Activated CD8-positive, alpha-beta T cell treated with anti-CD3 and anti-CD28 coated beads, Interleukin-2, amount 10 ng/mL, durations not matched to agents 7 days and 5 days (primary cell): Measurements from ENCODE around the gene MOAP1. TPM values are rescaled to one million over a fixed set of nuclear protein-coding genes. Genes with fewer than 3 reads are reported as not detected.
"Not testable (repeated sequence)": the region's sequence is repeated elsewhere in the genome, so short reads cannot be mapped to it uniquely, and the experiment has no call there.

Experiments used
- ATAC-seq: fragments of 150-1000 bp; cut with Tn5 transposase; one replicate; pipeline ENCODE4 v1.10.0; 2021; ENCODE audit warnings: moderate library complexity
- CTCF ChIA-PET: fragments of 350-600 bp; sonication (Branson Sonifier 250); formaldehyde crosslinking; loops from one replicate; lab custom pipeline; 2021; ENCODE audit warnings: antibody characterized with exemption; lab: Charles Lee
- POLR2A ChIA-PET: fragments of 350-600 bp; sonication (Branson Sonifier 250); formaldehyde crosslinking; loops from one replicate; lab custom pipeline; 2021; ENCODE audit warnings: antibody characterized with exemption; lab: Charles Lee
- DNase-seq: peaks from one replicate; pipeline ENCODE4 v3.0.0-alpha.2; 2020
- H3K27ac Mint-ChIP-seq: one replicate; pipeline ENCODE4 v1.8.0; 2021; ENCODE audit warnings: mild to moderate bottlenecking, mixed read lengths
- H3K27me3 Mint-ChIP-seq: one replicate; pipeline ENCODE4 v1.8.0; 2021; ENCODE audit warnings: low read depth, mixed read lengths
- H3K36me3 Mint-ChIP-seq: one replicate; pipeline ENCODE4 v1.8.0; 2021; ENCODE audit warnings: low read depth, mixed read lengths
- H3K4me1 Mint-ChIP-seq: one replicate; pipeline ENCODE4 v1.8.0; 2021; ENCODE audit warnings: low read depth, mixed read lengths
- H3K4me3 Mint-ChIP-seq: one replicate; pipeline ENCODE4 v1.8.0; 2021; ENCODE audit warnings: mild to moderate bottlenecking, mixed read lengths
- H3K9me3 Mint-ChIP-seq: one replicate; pipeline ENCODE4 v1.8.0; 2022; ENCODE audit warnings: mixed read lengths; ENCODE audit not compliant: insufficient read depth
- total RNA-seq, 2 experiments: library from RNA; stranded (reverse); gene quantifications; one replicate each; pipeline ENCODE4 v1.2.3, GENCODE V29; 2021

MOAP1 gene
- total RNA-seq, 2 experiments from 2014 or later, result 21.0 to 21.5 TPM

DNA sequence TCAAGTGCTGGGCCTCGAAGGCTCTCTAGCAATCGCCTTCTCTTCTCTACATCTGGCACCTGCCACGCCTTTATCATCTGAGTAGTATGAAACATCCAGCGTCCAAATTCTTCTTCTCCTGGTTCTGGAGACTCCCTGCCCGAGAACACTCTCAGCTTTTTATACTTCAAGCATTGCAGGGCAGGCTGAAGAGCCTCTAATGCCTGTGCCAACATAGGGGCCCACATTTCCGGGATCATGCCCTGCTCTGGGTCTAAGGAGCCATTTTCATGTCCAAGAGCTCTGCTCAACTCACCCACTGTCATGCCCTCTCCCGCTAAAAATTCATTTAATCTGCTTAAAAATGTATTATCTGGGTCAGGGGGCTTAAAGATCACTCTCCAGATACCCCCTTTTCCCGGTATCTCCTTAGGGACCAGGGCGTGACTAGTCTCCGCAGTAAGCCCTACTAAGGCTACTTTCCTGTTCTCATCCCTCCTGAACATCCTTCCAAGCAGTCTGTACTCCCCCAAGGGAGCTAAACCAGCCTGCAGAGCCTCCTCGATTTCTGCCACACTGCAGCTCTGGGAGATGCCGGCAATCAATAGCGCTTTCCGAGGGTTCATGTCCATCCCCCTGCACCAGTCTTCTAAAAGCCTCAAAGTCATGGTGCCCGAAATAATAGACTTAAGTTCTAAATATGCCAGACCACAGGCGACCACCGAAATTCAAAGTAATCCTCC is 940 bp downstream of the MOAP1 start:
- peak overlapping the region; percentile 91 for H3K27ac Mint-ChIP-seq

GRCh38 chr14:93175492-93175891 is 9.2 kb downstream of the MOAP1 start:
- no peak for ATAC-seq
- no peak overlapping the region for H3K4me3 Mint-ChIP-seq
- no peaks in the 10 kb centered on the region for H3K36me3 Mint-ChIP-seq
- no peak overlapping the region for H3K27ac Mint-ChIP-seq
- ChIA-PET CTCF (interaction anchor here (1.1 to 3.7 kb wide), 5 partner anchors 9 to 326 kb away, joined by 4 to 16 read pairs (median 7); partner anchors contain the start of genes LYSET and MOAP1), POLR2A (no interaction called here)
- peaks cover 2% of the 10 kb centered on the region for H3K27me3 Mint-ChIP-seq
- H3K4me1 Mint-ChIP-seq, result peaks cover 8% of the 10 kb centered on the region
- DNase-seq, result no peak
- no peaks in the 10 kb centered on the region for H3K9me3 Mint-ChIP-seq

More for the DNA sequence above, 940 bp downstream of the MOAP1 start:
- Mint-ChIP-seq H3K4me1 (peaks cover 34% of the 10 kb centered on the region), H3K4me3 (peak overlapping the region; percentile 92), H3K9me3 (no peaks in the 10 kb centered on the region), H3K36me3 (peaks cover 35% of the 10 kb centered on the region), H3K27me3 (no peaks in the 10 kb centered on the region)
- DNase-seq (no peak), ATAC-seq (no peak)
- CTCF ChIA-PET, result interaction anchor here (0.8 to 3.1 kb wide), 7 partner anchors 9 to 232 kb away, joined by 3 to 40 read pairs (median 4); partner anchors contain the start of genes GON7 and UBR7
- POLR2A ChIA-PET, result interaction anchor here (0.5 to 4.3 kb wide), 6 partner anchors 10 to 80 kb away, joined by 3 to 87 read pairs (median 8); partner anchors contain the start of genes GON7 and UBR7

DNA sequence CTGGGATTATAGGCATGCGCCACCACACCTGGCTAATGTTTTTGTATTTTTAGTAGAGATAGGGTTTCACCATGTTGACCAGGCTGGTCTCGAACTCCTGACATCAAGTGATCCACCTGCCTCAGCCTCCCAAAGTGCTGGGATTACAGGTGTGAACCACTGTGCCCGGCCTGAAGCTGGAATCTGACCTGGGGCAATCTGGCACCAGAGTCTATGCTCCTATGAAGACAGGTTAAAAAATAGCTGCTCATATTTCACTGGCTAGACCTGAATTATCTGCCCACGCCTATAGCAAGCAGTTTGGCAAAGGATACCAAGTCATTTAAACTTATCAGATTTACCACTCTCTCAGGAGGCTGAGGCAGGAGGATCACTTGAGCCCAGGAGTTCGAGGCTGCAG is 10.0 kb downstream of the MOAP1 start:
- H3K27ac Mint-ChIP-seq, H3K4me3 Mint-ChIP-seq, H3K9me3 Mint-ChIP-seq, POLR2A ChIA-PET, DNase-seq, H3K4me1 Mint-ChIP-seq, ATAC-seq, H3K27me3 Mint-ChIP-seq, H3K36me3 Mint-ChIP-seq: not testable (repeated sequence)
- CTCF ChIA-PET, result interaction anchor here (1.0 to 3.7 kb wide), 5 partner anchors 10 to 325 kb away, joined by 3 to 16 read pairs (median 7); partner anchors contain the start of genes LYSET and MOAP1

- ChIA-PET POLR2A (interaction anchor here (1.7 kb wide), 1 partner anchor 26 kb away, joined by 3 read pairs; no protein-coding TSS in a partner anchor), CTCF (interaction anchor here (0.9 to 3.7 kb wide), 3 partner anchors 42 to 61 kb away, joined by 3 to 16 read pairs (median 5); no protein-coding TSS in a partner anchor)
- ATAC-seq (no peak), DNase-seq (no peak)
- Mint-ChIP-seq H3K27ac (no peak overlapping the region), H3K36me3 (no peaks in the 10 kb centered on the region), H3K9me3 (no peaks in the 10 kb centered on the region), H3K4me1 (peaks cover 8% of the 10 kb centered on the region), H3K4me3 (no peak overlapping the region), H3K27me3 (peaks cover 2% of the 10 kb centered on the region)
Observed at GRCh38 chr14:93173943-93174395, 10.7 kb downstream of the MOAP1 start.

GRCh38 chr14:93171376-93171775 is 13.3 kb downstream of the MOAP1 start:
- H3K9me3 Mint-ChIP-seq, result no peaks in the 10 kb centered on the region
- ATAC-seq (no peak), DNase-seq (no peak)
- H3K27ac Mint-ChIP-seq, result no peak overlapping the region
- H3K36me3 Mint-ChIP-seq, result no peaks in the 10 kb centered on the region
- ChIA-PET CTCF (no interaction called here), POLR2A (no interaction called here)
- no peak overlapping the region for H3K4me3 Mint-ChIP-seq
- no peaks in the 10 kb centered on the region for H3K4me1 Mint-ChIP-seq
- peaks cover 2% of the 10 kb centered on the region for H3K27me3 Mint-ChIP-seq

DNA sequence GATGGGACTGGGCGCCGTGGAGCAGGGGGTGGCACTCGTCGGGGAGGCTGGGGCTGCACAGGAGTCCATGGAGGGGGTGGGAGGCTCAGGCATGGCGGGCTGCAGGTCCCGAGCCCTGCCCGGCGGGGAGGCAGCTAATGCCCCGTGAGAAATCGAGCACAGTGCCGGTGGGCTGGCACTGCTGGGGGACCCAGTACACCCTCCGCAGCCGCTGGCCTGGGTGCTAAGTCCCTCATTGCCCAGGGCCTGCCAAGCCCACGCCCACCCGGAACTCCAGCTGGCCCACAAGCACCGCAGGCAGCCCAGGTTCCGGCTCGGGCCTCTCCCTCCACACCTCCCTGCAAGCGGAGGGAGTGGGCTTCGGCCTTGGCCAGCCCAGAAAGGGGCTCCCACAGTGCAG is 14.6 kb downstream of the MOAP1 start:
- H3K27me3 Mint-ChIP-seq, H3K36me3 Mint-ChIP-seq, POLR2A ChIA-PET, DNase-seq, H3K27ac Mint-ChIP-seq, H3K9me3 Mint-ChIP-seq, H3K4me3 Mint-ChIP-seq, ATAC-seq, H3K4me1 Mint-ChIP-seq: not testable (repeated sequence)
- CTCF ChIA-PET, result interaction anchor here (3.2 kb wide), 1 partner anchor 8 kb away, joined by 15 read pairs; no protein-coding TSS in a partner anchor

GRCh38 chr14:93169619-93170018 is 15.1 kb downstream of the MOAP1 start:
- H3K27me3 Mint-ChIP-seq, DNase-seq, H3K36me3 Mint-ChIP-seq, H3K9me3 Mint-ChIP-seq, H3K4me3 Mint-ChIP-seq, POLR2A ChIA-PET, H3K4me1 Mint-ChIP-seq, H3K27ac Mint-ChIP-seq, ATAC-seq: not testable (repeated sequence)
- CTCF ChIA-PET, result interaction anchor here (1.1 to 3.2 kb wide), 2 partner anchors 8 to 56 kb away, joined by 5 to 15 read pairs; no protein-coding TSS in a partner anchor

DNA sequence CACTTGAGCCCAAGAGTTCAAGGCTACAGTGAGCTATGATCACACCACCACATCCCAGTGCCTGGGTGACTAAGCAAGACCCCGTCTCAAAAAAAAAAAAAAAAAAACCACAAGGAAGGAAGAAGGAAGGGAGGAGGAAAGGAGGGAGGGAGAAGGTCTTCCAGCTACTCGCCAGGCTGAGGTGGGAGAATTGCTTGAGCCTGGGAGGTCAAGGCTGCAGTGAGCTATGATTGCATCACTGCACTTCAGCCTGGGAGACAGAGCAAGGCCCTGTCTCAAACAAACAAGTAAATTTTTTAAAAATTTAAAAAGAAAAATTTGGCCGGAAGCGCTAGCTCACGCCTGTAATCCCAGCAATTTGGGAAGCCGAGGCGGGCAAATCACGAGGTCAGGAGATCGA is 16.1 kb downstream of the MOAP1 start:
- CTCF ChIA-PET, result interaction anchor here (1.1 to 3.2 kb wide), 2 partner anchors 9 to 55 kb away, joined by 5 to 15 read pairs; no protein-coding TSS in a partner anchor
- H3K4me3 Mint-ChIP-seq, POLR2A ChIA-PET: not testable (repeated sequence)

DNA sequence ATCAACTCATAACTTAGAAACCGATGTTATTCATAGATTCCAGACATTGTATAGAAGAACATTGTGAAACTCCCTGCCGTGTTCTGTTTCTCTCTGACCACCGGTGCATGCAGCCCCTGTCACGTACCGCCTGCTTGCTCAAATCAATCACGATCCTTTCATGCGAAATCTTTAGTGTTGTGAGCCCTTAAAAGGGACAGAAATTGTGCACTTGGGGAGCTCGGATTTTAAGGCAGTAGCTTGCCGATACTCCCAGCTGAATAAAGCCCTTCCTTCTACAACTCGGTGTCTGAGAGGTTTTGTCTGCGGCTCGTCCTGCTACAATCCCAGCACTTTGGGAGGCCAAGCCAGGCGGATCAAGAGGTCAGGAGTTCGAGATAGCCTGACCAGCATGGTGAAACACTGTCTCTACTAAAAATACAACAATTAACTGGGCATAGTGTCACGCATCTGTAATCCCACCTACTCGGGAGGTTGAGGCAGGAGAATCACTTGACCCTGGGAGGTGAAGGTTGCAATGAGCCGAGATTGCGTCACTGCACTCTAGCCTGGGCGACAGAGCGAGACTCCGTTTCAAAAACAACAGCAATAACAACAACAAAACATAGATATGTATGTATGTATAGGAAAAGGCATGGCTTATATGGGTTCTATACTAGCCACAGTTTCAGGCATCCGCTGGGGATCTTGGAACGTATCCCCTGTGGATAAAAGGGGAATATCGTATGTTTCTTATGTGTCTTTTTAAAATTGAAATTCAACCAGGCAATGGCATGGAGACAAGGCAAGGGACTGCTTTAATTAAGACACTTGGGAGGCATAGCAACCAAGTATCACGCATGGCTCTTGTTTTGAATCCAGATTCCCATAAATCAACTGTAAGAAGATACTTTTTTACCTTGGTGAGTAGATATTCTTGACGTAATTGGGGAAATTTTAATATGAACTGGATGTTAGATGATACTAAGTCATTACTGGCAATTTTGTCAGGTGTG is 19.1 kb downstream of the MOAP1 start:
- DNase-seq, H3K4me3 Mint-ChIP-seq, H3K36me3 Mint-ChIP-seq, H3K27ac Mint-ChIP-seq, ATAC-seq, CTCF ChIA-PET, H3K27me3 Mint-ChIP-seq, H3K4me1 Mint-ChIP-seq, H3K9me3 Mint-ChIP-seq: not testable (repeated sequence)
- POLR2A ChIA-PET, result interaction anchor here (1.1 kb wide), 1 partner anchor 19 kb away, joined by 3 read pairs; the partner anchor contains the start of genes LYSET and MOAP1

More for the DNA sequence above, 16.1 kb downstream of the MOAP1 start:
- not testable (repeated sequence) for ATAC-seq, H3K27me3 Mint-ChIP-seq, H3K4me1 Mint-ChIP-seq, H3K9me3 Mint-ChIP-seq, H3K27ac Mint-ChIP-seq, DNase-seq, H3K36me3 Mint-ChIP-seq

GRCh38 chr14:93163564-93163963 is 21.1 kb downstream of the MOAP1 start:
- DNase-seq, result no peak
- CTCF ChIA-PET, result interaction anchor here (1.0 to 1.4 kb wide), 2 partner anchors 14 to 51 kb away, joined by 3 to 5 read pairs; no protein-coding TSS in a partner anchor
- Mint-ChIP-seq H3K27me3 (no peaks in the 10 kb centered on the region), H3K36me3 (no peaks in the 10 kb centered on the region), H3K27ac (no peak overlapping the region), H3K4me1 (no peaks in the 10 kb centered on the region), H3K9me3 (no peaks in the 10 kb centered on the region), H3K4me3 (no peak overlapping the region)
- no peak for ATAC-seq
- POLR2A ChIA-PET, result no interaction called here

DNA sequence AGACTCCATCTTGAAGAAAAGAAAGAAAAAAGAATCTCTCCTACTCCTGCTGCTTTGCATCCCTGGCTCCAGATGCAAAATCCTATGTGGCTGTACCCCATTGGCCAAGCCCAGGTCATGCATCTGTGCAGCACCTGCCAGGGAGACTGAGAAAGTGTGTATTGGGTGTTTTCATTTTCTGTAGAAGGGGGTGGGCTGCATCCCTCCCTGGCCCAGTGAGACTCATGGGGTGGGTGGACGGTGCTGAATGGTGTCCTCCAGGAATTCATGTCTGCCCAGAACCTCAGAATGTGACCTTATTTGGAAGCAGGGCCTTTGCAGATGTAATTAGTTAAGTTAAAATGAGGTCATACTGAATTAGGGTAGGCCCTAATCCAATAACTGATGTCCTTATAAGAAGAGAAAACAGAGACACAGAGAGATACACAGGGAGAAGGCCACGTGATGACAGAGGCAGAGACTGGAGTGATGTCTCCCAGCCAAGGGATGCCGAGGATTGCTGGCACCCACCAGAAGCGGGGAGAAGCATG is 23.2 kb downstream of the MOAP1 start:
- no peaks in the 10 kb centered on the region for H3K9me3 Mint-ChIP-seq
- no peak overlapping the region for H3K27ac Mint-ChIP-seq
- DNase-seq (no peak), ATAC-seq (no peak)
- no peaks in the 10 kb centered on the region for H3K36me3 Mint-ChIP-seq
- peaks cover 2% of the 10 kb centered on the region for H3K27me3 Mint-ChIP-seq
- CTCF ChIA-PET, result interaction anchor here (0.8 to 1.0 kb wide), 3 partner anchors 15 to 48 kb away, joined by 3 to 7 read pairs (median 4); no protein-coding TSS in a partner anchor
- no peaks in the 10 kb centered on the region for H3K4me1 Mint-ChIP-seq
- no peak overlapping the region for H3K4me3 Mint-ChIP-seq
- POLR2A ChIA-PET, result no interaction called here
